ENCODE results near the gene JAK3.
A peak's percentile ranks its signal among the peaks of the same experiment; 100 is the strongest.

JAK3 gene

DNA sequence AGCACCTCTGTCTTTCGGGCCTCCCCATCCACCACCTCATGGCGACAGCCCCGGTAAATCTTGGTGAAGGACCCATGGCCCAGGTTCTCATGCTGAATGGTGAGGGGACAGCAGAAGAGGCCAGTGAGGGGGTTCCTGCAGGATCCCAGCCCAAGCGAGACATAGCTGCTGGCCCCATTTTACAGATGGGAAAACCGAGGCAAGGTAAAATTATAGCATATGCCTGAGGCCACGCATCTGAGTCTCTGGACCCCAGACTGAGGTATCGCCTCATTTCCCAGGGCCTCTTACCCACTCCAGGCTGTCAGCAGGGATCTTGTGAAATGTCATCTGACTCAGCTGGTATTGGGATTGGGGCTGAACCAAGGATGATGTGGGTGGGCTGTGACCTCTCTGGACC lies 9.8 kb downstream of the JAK3 start:
- no peak for DNase-seq

DNA sequence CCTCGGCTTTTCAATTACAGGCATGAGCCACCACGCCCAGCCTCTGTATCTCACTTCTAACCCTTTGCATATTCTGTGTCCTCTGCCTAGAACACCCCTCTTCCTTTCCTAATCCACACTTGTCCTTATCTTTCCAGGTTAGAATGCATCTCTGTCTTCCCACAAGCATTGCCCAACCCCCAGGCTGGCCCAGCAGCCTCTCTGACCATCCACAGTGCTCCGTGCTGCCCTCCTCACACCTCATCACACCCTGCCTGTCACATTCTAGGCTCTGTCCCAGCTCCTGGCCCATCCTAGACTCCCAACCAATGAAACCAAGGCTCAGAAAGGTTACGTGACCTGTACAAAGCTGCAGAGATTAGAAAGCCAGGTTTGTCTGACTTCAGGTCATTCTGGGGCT lies 11.3 kb downstream of the JAK3 start:
- DNase-seq: no peak

DNA sequence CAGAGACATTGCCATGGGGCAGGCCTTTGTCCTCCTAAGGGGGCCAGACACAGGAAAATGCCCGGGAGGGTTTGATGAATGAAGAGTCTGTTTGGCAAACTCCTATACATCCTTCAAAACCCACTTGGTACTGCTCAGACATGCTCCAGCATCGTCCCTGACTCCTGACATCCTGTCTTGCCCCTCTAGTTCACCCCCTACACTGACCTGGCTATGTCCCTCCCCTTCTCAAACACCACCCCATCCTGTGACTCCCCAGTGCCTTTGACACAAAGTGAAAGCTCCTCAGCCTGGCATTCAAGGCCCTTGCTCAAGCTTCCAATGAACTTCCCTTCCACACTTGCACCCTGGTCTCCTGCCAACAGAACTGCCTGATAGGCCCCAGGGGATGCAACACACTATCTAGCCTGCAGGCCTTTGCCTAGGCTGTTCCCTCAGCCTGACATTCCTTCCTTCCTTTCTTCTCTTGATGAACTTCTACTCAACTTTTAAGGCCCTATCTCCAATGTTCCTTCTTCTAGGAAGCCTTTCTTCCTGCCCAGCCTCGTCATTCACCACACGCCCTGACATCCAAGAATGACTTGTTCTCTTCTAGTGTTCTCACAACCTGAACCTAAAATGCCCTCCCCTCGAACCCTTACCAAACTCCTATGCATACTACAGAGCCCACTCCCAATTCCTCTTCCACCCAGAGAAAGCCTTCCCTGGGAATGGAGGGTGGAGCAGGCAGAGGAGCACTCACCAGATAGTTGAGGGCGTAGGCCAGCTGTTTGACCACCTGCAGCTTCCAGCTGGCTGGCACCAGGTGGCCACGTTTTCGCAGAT lies 12.4 kb downstream of the JAK3 start:
- DNase-seq: no peak

DNA sequence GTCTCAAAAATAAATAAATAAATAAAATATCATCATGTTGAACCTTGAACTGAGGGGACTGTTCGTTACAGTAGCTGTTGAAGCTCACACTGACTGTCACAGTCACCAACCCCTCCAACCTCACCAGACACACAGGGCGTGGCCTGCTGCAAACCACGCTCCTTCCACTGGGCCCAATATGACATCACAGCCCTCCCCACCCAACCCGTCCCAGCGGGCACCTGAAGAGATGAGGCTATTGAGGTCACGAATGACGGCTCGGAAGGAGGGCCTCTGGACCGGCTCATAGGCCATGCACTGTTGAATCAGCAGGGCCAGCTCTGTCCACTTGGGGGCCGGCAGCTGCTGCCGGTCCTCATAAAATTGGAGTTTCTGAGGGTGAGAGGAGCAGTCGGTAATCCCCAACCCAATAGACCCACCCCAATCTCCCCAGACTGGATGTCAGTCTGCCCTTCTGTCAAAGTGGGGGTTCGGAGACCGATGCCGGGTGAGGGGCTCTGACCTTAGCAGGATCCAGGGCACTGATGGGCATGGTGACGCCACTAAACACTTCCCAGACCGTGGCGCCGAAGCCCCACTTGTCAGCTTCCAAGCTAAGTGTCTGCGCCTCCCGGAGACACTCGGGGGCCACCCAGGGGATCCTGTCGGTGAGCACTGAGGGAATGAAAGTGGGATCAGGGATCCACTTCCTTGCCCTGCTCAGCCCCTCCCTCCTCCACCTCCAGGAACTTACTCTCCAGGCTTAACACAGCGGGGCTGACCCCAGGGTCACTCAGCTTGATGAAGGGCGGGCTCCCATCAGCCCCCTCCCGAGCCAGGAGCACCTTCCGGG lies 13.2 kb downstream of the JAK3 start:
- no peak for DNase-seq

DNA sequence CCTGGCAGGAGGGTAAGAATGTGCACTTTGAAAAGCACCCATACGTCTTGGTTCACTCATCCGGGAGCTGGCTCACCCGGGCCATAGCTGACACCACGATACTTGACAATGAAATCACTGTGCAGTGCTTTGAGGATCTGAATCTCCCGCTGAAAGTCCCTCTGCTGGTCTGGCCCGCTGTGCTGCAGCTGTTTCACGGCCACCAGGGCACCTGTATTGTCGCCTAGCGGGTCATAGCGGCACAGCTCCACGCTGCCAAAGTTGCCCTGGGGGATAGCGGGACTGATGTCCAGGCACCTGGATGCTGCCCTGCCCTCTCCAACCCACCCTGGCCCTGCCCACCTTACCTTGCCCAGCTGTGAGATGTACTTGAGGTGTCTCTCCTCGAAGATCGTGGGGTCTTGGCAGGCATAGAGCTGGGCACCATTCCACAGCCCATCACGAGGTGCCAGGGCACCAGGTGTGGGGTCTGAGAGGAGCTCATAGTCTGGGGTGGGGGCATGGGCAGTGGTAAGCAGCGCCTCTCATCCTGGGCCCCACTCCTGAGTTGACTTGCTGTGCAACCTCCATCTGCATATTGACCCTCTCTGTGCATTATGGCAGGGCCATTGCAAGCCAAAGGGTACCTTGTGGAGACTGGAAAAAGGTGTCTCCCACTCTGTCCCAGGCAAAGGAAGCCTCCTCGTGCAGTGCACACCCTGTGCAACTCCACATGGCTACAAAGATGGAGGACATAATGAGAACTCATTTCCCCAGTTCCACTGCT lies 15.2 kb downstream of the JAK3 start:
- DNase-seq: no peak

DNA sequence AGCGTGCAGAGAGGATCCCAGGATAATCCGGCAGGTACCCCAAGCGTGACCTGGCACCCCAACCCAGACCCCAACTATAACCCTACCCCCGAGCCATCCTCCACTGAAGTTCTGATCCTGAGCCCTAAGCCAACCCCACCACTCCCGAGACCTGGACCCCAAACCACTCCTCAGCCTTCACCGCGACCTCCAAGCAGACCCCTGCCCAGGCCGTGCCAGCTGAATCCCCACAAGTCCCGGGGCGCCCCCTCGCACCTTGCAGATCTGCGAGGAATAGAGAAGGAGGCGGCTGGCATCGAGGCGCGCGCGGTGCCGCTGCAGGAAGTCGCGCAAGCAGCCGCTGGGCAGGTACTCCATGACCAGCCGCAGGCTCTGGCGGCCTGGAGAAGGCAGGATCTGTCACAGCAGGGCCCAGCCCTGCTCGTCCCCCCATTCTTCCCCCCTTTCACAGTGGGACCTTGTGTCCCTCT lies 16.3 kb downstream of the JAK3 start:
- DNase-seq: no peak

DNA sequence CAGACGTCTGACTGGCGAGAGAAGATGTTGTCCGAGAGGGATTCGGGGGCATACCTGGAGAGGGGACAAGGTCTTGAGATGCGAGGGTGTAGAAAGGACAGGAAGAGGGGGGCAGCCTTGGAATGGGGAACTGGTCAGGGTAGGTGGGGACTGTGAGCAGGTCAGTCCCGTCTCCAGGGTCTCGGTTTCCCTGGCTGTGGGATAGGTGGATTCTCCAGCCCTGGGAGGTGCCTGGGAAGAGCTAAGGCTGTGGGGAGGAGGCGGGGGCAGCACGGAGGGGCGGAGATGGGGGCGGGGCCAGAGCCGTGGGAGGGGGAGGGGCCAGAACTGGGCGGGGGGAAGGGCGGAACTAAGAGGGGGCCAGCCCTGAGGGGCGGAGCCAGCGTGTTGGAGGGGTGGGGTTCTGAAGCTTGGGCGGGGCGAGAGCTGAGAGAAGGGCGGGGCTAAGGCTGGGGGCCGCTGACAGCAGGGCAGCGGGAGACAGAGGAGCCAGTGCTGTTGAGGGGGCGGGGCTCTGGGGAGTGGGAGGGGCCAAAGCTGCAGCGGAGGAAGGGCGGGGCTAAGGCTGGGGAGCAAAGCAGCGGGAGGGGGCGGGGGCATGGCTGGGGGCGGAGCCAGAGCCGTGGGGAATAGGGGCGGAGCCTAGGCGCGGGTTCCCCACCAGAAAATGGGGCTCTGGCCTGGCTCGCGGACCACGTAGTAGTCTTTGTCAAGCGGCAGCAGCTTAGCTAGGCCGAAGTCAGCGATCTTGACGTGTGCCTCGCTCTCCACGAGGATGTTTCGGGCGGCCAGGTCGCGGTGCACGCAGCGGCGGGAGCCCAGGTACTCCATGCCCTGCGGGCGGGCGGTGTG lies 17.0 kb downstream of the JAK3 start:
- DNase-seq: peak; percentile 28

DNA sequence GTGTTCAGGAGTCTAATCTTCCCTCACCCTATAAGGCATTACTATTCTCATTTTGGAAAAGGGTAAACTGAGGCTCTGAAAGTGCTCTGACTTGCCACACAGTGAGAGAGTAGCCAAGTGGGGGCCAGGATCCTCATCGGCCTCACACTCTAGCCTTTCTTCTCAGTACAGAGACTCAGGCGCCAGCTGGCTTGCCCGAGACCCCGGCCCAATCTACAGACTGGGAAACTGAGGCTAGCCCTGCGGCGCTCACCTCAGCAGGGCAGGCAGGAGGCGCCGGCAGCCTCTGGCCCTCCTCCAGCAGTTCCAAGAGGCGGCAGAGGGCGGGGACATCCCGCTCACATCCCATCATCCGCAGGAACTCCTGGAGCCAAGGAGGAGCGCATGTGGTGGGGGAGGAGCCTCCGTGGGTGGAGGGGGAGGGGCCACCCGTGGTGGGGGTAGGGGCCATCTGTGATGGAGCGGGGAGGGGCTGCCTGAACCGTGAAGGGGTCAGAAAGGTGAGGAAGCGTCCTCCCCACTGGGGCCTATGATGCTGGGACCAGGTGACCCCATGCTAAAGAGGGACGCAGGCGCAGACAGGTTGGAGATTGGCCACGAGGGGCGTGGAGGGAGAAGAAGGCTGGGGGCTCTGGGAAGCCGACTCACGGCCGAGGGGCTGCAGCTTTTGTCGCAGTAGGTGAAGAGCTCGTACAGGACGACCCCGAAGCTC lies 17.8 kb downstream of the JAK3 start:
- no peak for DNase-seq

DNA sequence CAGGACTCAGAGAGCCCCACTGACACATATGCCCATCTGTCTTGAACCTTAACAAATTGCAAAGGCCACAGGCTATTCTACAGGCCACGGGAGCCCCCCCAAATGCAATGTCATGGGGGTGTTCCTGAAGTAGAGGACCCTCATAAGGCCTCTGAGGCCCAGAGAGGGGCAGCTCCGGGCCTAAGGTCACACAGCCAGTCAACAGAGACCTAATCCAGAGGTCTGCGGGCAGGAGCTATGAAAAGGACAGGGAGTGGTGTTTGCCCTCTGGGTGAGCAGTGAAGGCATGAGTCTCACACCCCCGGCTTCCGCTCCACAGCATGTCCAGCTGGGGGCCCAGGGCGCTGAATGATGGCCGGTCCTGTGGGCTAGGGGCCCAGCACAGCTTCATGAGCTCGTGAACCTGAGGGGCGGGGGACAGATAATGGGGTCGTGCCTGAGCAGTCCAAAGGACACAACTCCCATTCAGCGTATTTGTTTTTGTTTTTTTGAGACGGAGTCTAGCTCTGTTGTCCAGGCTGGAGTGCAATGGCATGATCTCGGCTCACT lies 21.2 kb downstream of the JAK3 start:
- DNase-seq: no peak

DNA sequence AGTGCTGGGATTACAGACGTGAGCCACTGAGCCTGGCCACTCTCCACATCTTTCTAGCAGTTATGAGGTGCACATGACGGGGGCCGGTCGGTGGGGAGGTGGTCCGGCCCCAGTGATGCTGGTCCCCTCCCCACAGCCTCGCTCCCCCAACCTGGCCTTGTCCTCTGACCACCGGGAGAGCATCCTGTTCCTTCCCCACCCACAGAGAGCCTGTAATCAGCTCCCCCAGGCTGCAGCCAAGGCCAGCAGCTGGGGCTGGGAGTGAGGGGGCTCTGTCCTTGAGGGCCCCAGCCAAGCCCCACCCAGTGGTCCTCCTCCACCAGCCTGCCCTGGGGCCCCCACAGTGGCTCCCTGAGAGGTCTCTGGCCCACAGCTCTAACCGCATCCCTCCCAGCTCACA lies 23.4 kb downstream of the JAK3 start:
- no peak for DNase-seq

DNA sequence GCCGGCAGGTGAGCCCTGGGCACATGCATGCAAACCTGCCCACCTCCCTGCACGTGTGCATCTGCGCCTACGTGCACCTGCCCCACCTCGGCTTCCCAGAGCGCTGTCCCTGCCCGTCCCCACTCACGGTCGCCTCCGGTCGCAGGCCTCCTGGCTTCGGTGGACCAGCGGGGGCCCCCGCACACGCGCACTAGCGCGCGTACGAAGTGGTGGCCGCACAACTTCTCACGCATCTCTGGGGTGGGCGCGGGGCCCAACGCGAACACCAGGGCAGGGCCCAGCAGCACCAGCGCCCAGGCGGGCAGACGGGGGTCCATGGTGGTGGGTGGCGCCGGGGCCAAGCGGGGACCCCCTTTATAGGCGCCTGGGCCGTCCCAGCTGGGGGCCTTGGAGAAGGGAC lies 26.6 kb downstream of the JAK3 start, which contains the start of gene INSL3:
Gene INSL3 (minus strand): TSS at position 330 of the 400 bp plus-strand sequence. CDS start 13 bp downstream, at position 317.
- DNase-seq: no peak

DNA sequence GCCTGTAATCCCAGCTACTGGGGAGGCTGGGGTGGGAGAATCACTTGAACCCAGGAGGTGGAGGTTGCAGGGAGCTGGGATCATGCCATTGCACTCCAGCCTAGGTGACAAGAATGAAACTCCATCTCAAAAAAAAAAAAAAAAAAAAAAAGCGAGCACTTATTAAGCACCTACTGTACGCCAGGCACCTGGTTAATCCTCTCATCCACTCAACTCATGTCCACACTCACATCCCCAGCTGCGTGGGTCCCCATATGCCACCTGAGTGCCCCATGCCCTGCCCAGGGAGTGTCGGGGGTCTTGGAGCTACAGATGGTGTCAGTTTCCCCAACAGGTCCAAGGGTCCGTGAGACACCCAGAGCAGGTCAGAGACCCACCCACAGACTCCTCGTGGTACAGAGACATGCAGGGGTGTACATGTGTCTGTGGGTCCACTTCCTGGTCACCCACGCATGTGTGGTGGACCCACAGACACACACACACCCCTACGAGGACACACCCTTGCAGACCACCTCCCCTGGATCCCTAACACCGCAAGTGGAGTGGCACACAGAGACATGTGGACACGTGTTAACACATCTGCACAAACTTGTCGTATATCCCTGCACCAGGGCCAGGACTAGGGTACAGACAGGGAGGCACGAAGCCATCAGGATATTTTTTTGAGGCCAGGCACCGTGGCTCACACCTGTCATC lies 30.0 kb downstream of the JAK3 start:
- DNase-seq: no peak

DNA sequence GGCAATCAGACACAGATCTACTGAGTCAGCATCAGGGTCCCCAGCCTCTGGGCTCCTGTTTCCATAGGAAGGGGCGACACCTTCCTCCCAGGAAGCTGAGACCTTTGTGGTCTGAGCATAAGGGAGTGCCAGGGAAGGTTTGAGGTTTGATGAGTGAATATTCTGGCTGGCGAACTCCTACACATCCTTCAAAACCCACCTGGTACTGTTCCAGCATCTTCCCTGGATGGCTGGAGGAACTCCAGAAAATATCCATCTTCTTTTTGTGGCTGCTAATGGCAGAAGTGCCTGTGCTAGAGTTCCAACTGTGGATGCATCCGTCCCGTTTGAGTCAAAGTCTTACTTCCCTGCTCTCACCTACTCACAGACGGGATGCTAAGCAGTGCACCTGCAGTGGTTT lies 35.7 kb downstream of the JAK3 start:
- no peak for DNase-seq

DNA sequence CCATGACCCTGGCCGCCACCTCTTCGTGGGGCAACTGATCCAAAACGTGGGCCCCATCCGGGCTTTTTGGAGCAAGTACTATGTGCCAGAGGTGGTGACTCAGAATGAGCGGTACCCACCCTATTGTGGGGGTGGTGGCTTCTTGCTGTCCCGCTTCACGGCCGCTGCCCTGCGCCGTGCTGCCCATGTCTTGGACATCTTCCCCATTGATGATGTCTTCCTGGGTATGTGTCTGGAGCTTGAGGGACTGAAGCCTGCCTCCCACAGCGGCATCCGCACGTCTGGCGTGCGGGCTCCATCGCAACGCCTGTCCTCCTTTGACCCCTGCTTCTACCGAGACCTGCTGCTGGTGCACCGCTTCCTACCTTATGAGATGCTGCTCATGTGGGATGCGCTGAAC lies 36.1 kb downstream of the JAK3 start:
- no peak for DNase-seq

DNA sequence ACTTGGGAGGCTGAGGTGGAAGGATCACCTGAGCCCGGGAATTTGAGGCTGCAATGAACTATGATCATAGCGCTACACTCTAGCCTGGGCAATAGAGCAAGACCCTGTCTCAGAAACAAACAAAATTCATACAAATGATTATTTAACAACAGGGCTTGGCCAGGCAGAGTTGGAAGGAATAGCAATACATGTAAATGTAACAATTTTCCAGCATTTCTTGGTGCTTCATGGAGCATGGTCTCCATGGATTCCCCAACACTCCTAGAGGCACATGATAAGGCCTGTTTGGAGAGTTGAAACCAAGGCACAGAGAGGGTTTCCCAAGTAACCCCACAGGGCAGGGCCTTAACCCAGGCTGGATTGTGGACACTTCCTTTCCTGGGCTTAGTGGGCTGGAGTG lies 36.7 kb downstream of the JAK3 start:
- no peak for DNase-seq

DNA sequence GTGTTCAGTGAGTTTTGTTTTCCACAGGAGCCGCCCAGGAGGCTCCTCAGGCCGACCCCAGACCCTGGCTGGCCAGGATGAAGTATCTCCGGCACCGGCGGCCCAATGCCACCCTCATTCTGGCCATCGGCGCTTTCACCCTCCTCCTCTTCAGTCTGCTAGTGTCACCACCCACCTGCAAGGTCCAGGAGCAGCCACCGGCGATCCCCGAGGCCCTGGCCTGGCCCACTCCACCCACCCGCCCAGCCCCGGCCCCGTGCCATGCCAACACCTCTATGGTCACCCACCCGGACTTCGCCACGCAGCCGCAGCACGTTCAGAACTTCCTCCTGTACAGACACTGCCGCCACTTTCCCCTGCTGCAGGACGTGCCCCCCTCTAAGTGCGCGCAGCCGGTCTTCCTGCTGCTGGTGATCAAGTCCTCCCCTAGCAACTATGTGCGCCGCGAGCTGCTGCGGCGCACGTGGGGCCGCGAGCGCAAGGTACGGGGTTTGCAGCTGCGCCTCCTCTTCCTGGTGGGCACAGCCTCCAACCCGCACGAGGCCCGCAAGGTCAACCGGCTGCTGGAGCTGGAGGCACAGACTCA lies 40.0 kb downstream of the JAK3 start:
- no peak for DNase-seq

DNA sequence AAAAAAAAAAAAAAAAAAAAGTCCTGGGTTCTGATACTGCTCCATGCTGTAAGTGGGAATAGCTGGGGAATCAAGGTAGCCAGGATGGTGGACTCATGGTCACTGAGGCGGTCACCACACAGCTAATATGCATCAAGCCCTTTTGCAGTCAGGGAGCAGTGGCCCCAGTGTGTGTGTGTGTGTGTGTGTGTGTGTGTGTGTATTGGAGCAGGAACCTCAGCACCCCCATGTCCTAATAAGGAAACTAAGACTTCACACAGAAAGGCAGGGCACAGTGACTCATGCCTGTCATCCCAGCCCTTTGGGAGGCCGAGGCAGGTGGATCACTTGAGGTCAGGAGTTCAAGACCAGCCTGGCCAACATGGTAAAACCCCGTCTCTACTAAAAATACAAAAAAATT lies 40.8 kb downstream of the JAK3 start:
- no peak for DNase-seq

DNA sequence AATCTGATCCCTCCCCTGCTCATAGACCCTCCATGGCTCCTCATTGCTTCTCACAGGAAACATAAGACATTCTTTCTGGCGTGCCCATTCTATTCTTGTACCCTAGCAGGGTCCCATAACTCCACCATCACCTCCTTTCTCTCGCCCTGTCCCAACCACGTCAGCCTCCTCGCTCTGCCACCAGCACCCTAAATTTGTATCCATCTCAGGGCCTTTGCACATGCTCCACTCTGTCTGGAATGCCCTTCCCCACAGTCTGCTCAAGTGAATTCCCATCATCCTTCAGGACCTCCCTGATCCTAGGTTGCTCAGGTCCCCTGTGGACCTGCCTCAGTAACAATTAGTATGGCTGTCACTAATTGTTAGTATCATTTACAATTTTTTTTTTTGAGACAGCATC lies 42.4 kb downstream of the JAK3 start:
- DNase-seq: no peak

DNA sequence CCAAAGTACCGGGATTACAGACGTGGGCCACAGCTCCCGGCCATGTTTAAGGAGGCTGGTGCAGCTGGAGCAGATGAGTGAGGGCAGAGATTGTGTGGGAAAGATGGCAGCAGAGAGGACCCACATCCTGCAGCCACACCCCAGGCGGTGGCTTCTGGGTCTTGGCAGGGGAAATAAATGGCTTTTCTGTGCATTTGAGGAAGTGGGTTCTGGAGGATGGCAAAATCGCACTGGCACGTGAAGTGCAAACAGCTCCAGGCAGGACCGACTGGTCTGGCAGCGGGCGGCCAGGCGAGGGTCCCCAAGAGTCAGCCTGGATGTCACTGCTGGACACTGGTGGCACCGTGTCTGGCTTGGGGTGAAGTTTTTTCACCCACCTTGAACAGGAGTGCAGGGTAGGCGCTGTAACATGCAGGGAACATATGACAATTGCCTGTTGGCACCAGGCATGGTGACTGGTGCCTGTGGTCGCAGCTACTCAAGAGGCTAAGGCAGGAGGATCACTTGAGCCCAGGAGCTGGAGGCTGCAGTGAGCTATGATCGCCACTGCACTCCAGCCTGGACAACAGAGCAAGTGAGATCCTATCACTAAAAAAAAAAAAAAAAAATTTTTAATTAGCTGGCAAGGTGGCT lies 44.4 kb downstream of the JAK3 start:
- no peak for DNase-seq
